Activated CD4-positive, alpha-beta T cell treated with anti-CD3 and anti-CD28 coated beads for 36 hours (primary cell): ENCODE data around the gene HSPA12A. TPM values are rescaled to one million over a fixed set of nuclear protein-coding genes. Genes with fewer than 3 reads are reported as not detected.

Experiments
- ATAC-seq: fragments of 200-7000 bp; cut with Tn5 transposase; one replicate; pipeline ENCODE4 v1.10.0; 2021; ENCODE audit warnings: mild to moderate bottlenecking, moderate library complexity
- CTCF ChIA-PET: fragments of 350-600 bp; sonication (Branson Sonifier 250); formaldehyde crosslinking; loops from one replicate; lab custom pipeline; 2021; ENCODE audit warnings: antibody characterized with exemption; lab: Charles Lee
- POLR2A ChIA-PET: fragments of 350-600 bp; sonication (Branson Sonifier 250); formaldehyde crosslinking; loops from one replicate; lab custom pipeline; 2021; ENCODE audit warnings: antibody characterized with exemption, inconsistent platforms; lab: Charles Lee
- DNase-seq: peaks from one replicate; pipeline ENCODE4 v3.0.0-alpha.2; 2020
- H3K27ac Mint-ChIP-seq: one replicate; pipeline ENCODE4 v1.8.0; 2021; ENCODE audit warnings: mixed read lengths
- H3K27me3 Mint-ChIP-seq: one replicate; pipeline ENCODE4 v1.8.0; 2021; ENCODE audit warnings: mixed read lengths
- H3K36me3 Mint-ChIP-seq: one replicate; pipeline ENCODE4 v1.8.0; 2021; ENCODE audit warnings: low read depth, mixed read lengths
- H3K4me1 Mint-ChIP-seq: one replicate; pipeline ENCODE4 v1.8.0; 2021; ENCODE audit warnings: mixed read lengths
- H3K4me3 Mint-ChIP-seq: one replicate; pipeline ENCODE4 v1.8.0; 2021; ENCODE audit warnings: mild to moderate bottlenecking, moderate library complexity, mixed read lengths
- H3K9me3 Mint-ChIP-seq: one replicate; pipeline ENCODE4 v1.8.0; 2021; ENCODE audit warnings: low read depth, mixed read lengths
- intact Hi-C, 2 experiments: fragments of 100-400 bp; cut with DNase I in 1 of 2; cut with micrococcal nuclease in 1 of 2; formaldehyde crosslinking; loops; one replicate each; pipeline versions ENCODE4 v1.14.2 to v1.15.1; 2022 to 2024; cut with DNase I, micrococcal nuclease
- total RNA-seq, 2 experiments: library from RNA; stranded (reverse); gene quantifications; one replicate each; pipeline ENCODE4 v1.2.3, GENCODE V29; 2021

HSPA12A gene
- total RNA-seq, 2 experiments from 2014 or later, result 0.41 to 0.74 TPM

DNA sequence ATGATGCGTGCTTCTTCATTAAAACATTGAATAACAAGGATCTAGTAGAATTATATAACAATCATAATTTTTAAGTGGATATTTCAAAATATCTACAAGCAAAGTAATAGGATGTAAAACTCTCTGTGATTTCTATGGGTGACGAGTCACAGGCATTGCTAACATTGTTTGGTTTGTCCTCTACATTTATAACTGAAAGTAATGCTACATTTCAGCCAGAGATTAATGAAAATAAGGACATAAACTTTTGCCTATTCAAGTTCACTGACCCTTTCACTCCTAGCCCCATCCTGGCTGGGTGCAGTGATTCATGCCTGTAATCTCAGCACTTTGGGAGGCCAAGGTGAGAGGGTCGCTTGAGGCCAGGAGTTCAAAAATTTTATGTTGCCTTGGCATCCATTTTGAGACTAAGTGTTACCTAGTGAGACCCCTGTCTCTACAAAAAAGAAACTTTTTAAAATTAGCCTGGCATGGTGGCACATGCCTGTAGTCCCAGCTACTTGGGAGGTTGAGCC is 38.4 kb upstream of the HSPA12A start:
- H3K4me3 Mint-ChIP-seq, result no peak overlapping the region
- no peak for DNase-seq
- no peak overlapping the region for H3K27ac Mint-ChIP-seq
- no peak for ATAC-seq
- H3K4me1 Mint-ChIP-seq, result no peaks in the 10 kb centered on the region
- H3K9me3 Mint-ChIP-seq, result no peaks in the 10 kb centered on the region
- peaks cover 8% of the 10 kb centered on the region for H3K27me3 Mint-ChIP-seq
- POLR2A ChIA-PET, result no interaction called here
- CTCF ChIA-PET, result no interaction called here
- intact Hi-C loops, result no loop called here
- no peaks in the 10 kb centered on the region for H3K36me3 Mint-ChIP-seq

DNA sequence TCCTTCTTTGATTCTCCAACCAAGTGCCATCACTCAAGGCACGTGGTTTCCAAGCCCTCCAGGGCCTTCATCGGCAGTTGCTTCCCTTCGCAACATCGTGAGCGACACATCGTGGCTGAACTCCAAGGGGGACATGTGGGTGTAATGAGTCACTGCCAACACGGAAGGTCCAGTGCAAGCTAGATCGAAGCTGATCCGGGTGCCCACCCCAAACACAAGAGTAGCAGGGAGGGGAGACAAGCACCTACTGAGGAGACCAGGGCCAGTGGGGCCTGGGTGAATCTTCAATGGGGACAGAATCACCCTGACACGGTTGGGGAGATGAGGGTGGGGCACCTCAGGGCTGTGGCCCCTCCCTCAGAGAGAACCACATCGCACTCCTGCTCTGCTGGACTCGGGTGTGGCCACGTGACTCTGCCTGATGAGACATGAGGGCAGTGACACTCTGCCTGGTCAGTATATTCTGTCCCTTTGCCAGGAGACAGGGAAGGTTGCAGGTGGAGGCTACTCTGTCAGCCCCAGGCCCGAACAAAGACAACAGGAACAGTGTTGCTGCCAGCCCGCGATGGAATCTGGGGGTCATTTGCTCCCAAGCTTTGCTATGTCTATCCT is 36.8 kb upstream of the HSPA12A start:
- Mint-ChIP-seq H3K4me1 (no peaks in the 10 kb centered on the region), H3K9me3 (no peaks in the 10 kb centered on the region), H3K36me3 (no peaks in the 10 kb centered on the region), H3K27ac (no peak overlapping the region), H3K4me3 (no peak overlapping the region), H3K27me3 (peaks cover 8% of the 10 kb centered on the region)
- DNase-seq (no peak), ATAC-seq (no peak)
- CTCF ChIA-PET, result interaction anchor here (0.8 kb wide), 1 partner anchor 10 kb away, joined by 5 read pairs; no protein-coding TSS in a partner anchor
- intact Hi-C loops, result no loop called here
- POLR2A ChIA-PET, result no interaction called here

DNA sequence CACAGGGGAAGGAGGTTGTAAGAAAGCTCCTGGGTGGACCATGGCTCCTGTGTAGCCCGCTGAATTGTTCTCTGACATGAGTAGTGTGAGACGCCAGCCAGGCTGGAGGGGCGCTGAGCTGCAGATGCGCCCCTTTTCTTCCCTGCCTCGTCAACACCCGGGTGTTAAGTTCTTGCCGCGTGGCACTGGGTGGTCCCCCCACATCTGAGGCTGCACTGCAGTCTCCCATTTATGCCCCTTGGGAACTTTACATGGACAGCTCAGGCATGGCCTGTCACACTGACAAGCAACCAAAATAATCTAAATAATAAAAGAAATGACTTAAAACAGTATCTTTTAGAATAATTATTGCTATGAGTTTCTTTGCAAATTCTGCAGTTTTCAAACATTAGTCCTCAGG is 34.6 kb upstream of the HSPA12A start:
- no peaks in the 10 kb centered on the region for H3K9me3 Mint-ChIP-seq
- DNase-seq, result no peak
- no peaks in the 10 kb centered on the region for H3K36me3 Mint-ChIP-seq
- POLR2A ChIA-PET, result no interaction called here
- H3K4me1 Mint-ChIP-seq, result no peaks in the 10 kb centered on the region
- intact Hi-C loops, result no loop called here
- CTCF ChIA-PET, result no interaction called here
- no peak for ATAC-seq
- H3K27ac Mint-ChIP-seq, result no peak overlapping the region
- peaks cover 8% of the 10 kb centered on the region for H3K27me3 Mint-ChIP-seq
- no peak overlapping the region for H3K4me3 Mint-ChIP-seq

DNA sequence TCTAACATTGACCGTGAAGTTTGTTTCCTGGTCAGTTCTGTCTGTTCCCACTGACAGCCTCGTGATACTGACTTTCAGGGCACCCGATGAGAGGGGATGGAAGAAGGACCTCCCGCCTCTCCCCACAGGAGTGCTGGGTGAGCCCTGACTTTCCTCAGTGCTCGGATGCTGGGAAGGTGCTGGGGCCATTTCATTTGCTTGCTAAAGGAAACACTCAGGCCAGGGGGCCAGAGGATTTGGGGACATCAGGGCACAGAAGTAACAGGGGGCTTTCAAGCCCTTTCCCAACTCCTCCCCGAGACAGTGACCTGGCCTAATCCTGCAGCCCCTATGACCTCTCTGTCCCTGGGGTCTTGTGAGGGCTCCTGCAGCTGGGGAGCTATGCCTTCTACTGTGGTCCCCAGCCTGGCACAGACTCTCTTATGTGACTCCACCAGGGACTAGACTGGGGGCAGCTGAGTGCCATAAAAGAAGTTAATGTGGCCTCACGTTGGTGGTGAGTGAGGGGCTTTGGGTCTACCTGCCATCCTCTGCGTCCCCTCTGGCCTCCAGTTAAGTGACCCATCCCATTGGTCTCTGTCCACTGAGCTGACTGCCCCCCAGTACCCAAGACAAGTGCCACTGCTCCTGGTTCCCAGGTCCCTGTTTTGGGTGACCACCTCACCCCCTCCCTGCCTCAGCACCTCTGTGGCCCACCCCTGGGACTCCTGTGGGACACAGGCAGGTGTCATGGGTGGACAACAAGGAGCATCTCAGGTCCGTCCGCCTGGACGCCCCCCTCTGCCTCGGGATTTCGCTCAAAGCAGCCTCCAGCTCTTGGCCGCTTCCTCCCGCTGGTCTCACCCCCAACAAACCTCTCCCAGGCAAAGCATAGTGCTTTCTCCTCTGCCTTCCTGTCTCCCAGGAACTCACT is 33.4 kb upstream of the HSPA12A start:
- ChIA-PET CTCF (interaction anchor here (1.1 to 2.5 kb wide), 2 partner anchors 12 to 94 kb away, joined by 3 to 7 read pairs; no protein-coding TSS in a partner anchor), POLR2A (interaction anchor here (0.6 kb wide), 1 partner anchor 21 kb away, joined by 4 read pairs; no protein-coding TSS in a partner anchor)
- no peaks in the 10 kb centered on the region for H3K4me1 Mint-ChIP-seq
- H3K27ac Mint-ChIP-seq, result no peak overlapping the region
- no peaks in the 10 kb centered on the region for H3K36me3 Mint-ChIP-seq
- no peaks in the 10 kb centered on the region for H3K9me3 Mint-ChIP-seq
- intact Hi-C loops, result no loop called here
- DNase-seq, result no peak
- H3K4me3 Mint-ChIP-seq, result no peak overlapping the region
- peaks cover 8% of the 10 kb centered on the region for H3K27me3 Mint-ChIP-seq
- ATAC-seq, result no peak

DNA sequence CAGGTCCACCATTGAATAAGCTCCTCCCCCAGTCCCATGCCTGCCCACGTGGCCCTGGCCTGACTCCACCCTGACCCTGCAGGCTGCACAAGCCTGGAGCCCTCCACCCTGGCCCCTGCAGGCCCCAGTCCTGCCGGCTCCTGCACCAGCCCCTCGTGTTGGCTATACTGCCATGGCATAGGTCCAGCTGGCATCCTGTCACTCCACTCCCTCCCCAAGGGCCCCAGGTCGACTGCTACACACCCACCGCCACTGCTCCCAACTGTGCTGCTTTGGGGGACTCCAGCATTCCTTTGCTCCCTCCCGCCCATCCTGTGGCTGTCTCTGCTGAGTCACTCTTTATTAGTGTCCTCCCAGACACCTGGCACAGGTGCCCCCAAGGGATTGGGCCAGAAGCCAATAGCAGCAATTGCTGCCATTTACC is 32.4 kb upstream of the HSPA12A start:
- H3K27me3 Mint-ChIP-seq, result peaks cover 13% of the 10 kb centered on the region
- no peak for ATAC-seq

DNA sequence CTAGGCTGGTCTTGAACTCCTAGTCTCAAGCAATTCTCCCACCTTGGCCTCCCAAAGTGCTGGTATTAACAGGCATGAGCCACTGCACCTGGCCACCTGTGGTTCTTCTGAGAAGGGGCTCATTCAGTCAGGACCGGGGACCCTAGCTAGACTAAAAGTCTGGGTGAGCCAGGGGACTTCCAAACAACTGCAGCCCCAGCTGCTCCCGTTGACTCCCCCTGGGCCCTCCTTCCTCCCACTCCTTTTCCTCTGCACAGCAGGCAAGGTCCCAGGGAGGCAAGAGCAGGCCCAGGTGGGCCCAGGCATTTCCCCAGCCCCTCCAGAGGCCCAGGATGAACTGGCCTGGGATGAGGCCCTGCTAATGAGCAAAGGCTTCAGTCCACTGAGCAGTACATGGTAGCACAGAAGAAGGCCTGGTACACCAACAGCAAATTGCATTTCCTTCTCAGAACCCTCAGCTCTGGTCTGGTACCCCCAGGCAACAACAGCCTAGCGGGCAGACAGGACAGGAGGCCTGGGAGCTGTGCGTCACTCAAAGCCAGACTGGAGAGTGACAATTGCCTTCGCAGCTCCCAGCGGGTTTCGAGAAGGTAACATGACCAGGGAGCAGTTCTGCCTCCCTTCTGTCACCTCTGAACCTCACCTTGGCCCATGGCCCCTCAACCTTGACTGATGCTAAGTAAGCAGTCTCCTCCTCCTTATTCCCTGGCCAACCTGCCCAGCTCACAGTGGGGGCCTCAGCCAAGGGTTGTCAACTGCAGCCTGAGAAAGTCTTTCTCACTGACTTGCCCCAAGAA is 30.7 kb upstream of the HSPA12A start:
- ChIA-PET CTCF (interaction anchor here (0.5 to 2.5 kb wide), 3 partner anchors 15 to 64 kb away, joined by 3 to 7 read pairs (median 3); no protein-coding TSS in a partner anchor), POLR2A (no interaction called here)

More for the DNA sequence above, 32.4 kb upstream of the HSPA12A start:
- Mint-ChIP-seq H3K36me3 (no peaks in the 10 kb centered on the region), H3K27ac (no peak overlapping the region), H3K4me1 (no peaks in the 10 kb centered on the region), H3K9me3 (no peaks in the 10 kb centered on the region), H3K4me3 (no peak overlapping the region)
- ChIA-PET CTCF (interaction anchor here (2.5 kb wide), 1 partner anchor 13 kb away, joined by 7 read pairs; no protein-coding TSS in a partner anchor), POLR2A (no interaction called here)
- no peak for DNase-seq
- intact Hi-C loops, result no loop called here

DNA sequence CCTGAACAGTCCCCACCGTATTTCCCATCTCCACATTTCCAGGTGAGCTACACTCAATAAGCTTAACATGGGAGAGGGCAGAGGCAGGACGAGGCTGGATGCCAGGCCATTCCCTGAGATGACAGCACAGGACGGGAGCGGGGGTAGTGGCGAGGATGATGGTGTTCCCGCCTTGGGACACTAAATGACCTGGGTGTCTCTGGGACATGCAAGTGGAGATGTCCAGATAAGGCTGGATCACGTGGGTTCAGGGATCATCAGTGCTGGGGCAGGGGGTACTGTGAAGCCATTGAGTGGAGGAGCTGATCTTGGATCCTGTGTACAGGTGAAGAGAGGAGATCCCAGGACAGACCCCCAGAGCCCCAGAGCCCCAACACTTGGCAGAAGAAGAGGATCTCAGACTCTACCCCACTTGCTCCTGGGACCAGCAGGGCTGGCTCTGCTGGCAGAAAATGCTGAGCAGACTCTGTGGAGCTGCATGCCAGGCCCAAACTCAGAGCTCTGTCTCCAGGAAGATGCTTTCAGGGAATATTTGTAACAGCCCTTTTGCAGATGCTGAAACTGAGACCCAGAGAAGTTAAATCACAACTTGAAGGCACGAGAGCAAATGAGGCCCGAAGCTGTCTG is 29.7 kb upstream of the HSPA12A start:
- H3K27me3 Mint-ChIP-seq, result peaks cover 18% of the 10 kb centered on the region
- H3K4me1 Mint-ChIP-seq, result no peaks in the 10 kb centered on the region
- DNase-seq (no peak), ATAC-seq (no peak)
- ChIA-PET CTCF (interaction anchor here (0.5 kb wide), 1 partner anchor 48 kb away, joined by 3 read pairs; no protein-coding TSS in a partner anchor), POLR2A (interaction anchor here (0.7 kb wide), 1 partner anchor 445 kb away, joined by 3 read pairs; no protein-coding TSS in a partner anchor)
- no peaks in the 10 kb centered on the region for H3K9me3 Mint-ChIP-seq
- H3K36me3 Mint-ChIP-seq, result no peaks in the 10 kb centered on the region
- H3K27ac Mint-ChIP-seq, result no peak overlapping the region
- H3K4me3 Mint-ChIP-seq, result no peak overlapping the region
- intact Hi-C loops, result no loop called here

More for the DNA sequence above, 30.7 kb upstream of the HSPA12A start:
- Mint-ChIP-seq H3K36me3 (no peaks in the 10 kb centered on the region), H3K27ac (no peak overlapping the region), H3K4me1 (no peaks in the 10 kb centered on the region), H3K4me3 (no peak overlapping the region), H3K27me3 (peaks cover 17% of the 10 kb centered on the region), H3K9me3 (no peaks in the 10 kb centered on the region)
- ATAC-seq (no peak), DNase-seq (no peak)
- intact Hi-C loops, result no loop called here

DNA sequence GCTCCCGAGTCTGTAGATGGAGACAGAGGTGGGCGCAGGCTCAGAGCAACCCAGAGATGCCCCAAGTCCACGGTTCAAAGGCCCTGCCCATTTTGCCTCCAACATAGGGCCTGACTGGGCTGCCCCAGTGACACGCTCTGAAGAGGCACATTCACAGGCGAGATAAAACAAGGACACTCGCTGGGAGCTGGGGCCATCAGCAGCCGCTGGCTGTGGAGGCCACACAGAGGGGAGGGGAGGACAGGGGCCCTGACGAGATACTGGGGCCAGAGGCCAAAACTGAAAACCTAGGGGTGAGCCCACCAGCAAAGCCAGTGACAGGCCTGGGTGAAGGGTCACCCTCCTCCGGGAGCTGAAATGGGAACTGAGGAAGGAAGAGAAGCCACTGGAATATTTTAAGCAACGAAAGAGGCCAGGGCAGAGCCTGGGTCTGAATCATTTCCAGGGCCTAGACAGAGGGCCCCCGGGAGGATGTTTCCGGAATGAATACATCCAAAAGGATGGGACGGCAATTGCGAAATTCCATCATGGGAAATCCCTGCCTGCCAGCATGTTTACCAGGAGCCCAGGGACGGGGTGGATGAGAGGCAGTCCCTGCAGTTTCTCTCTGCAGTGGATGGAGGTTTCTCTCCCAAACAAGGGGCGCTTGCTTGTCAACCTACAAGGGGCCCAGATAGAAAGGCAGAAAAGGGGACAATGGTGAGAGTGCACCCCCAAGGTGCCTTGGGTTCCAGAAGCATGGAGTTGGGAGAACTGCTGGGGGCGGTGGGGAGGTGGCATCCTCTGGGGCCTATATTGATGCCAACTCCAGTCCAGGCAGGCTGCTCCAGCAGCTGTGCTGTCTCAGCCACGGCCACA is 29.0 kb upstream of the HSPA12A start:
- intact Hi-C loops, result no loop called here
- ChIA-PET POLR2A (no interaction called here), CTCF (interaction anchor here (0.8 to 1.6 kb wide), 2 partner anchors 17 to 20 kb away, joined by 4 to 5 read pairs; no protein-coding TSS in a partner anchor)
- no peak for ATAC-seq
- no peak overlapping the region for H3K27ac Mint-ChIP-seq
- H3K36me3 Mint-ChIP-seq, result no peaks in the 10 kb centered on the region
- H3K9me3 Mint-ChIP-seq, result no peaks in the 10 kb centered on the region
- no peak for DNase-seq
- no peak overlapping the region for H3K4me3 Mint-ChIP-seq
- no peaks in the 10 kb centered on the region for H3K4me1 Mint-ChIP-seq
- peaks cover 22% of the 10 kb centered on the region for H3K27me3 Mint-ChIP-seq

DNA sequence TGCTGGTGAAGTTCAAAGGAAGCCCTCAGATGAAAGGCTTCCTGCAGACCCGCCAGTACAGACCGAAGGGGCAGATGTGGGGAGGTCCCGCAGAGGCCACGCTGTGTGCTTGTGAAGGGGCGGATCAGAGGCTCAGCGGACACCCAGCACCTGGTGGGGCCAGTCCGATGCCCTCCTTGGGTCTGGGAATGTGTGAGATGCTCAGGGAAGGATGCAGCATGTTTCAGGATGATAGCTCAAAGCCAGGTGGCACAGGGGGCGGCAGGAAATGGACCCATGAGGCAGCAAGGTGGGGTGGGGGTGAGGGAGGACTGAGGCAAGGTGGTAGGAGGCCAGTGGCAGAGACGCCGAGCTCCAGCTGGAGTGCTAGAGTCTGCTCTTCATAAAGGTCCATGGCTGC is 27.9 kb upstream of the HSPA12A start:
- no peak overlapping the region for H3K4me3 Mint-ChIP-seq
- H3K9me3 Mint-ChIP-seq, result no peaks in the 10 kb centered on the region
- POLR2A ChIA-PET, result no interaction called here
- H3K27me3 Mint-ChIP-seq, result peaks cover 28% of the 10 kb centered on the region
- CTCF ChIA-PET, result interaction anchor here (0.8 to 1.6 kb wide), 3 partner anchors 18 to 83 kb away, joined by 3 to 5 read pairs (median 4); no protein-coding TSS in a partner anchor
- DNase-seq, result no peak
- intact Hi-C loops, result no loop called here
- no peaks in the 10 kb centered on the region for H3K4me1 Mint-ChIP-seq
- H3K36me3 Mint-ChIP-seq, result no peaks in the 10 kb centered on the region
- H3K27ac Mint-ChIP-seq, result no peak overlapping the region
- ATAC-seq, result no peak

DNA sequence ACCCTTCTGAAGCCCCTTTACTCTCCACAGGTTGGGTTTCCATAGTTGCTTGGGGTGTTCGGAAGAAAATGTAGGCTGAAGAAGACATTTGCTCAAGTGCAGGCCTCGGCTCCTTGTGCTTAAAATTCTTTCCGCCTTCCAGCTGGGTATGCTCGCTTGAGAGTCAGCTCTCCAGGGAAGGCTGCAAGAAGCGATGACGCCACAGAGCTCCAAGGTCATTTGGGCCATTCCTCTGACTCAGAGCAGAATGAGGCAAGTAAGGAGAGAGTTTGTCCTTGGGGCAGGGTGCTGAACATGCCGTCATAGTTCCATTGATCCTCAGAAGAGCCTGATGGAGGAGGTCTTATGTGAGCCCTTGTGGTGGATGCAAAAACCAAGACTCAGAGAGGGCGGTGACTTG is 27.4 kb upstream of the HSPA12A start:
- H3K27me3 Mint-ChIP-seq, result peaks cover 27% of the 10 kb centered on the region
- H3K9me3 Mint-ChIP-seq, result no peaks in the 10 kb centered on the region
- DNase-seq (no peak), ATAC-seq (no peak)
- CTCF ChIA-PET, result interaction anchor here (0.7 to 1.6 kb wide), 3 partner anchors 18 to 484 kb away, joined by 3 to 5 read pairs (median 5); no protein-coding TSS in a partner anchor
- H3K4me1 Mint-ChIP-seq, result no peaks in the 10 kb centered on the region
- H3K27ac Mint-ChIP-seq, result no peak overlapping the region
- POLR2A ChIA-PET, result no interaction called here
- intact Hi-C loops, result no loop called here
- H3K4me3 Mint-ChIP-seq, result no peak overlapping the region
- no peaks in the 10 kb centered on the region for H3K36me3 Mint-ChIP-seq
